Measurements from ENCODE around the gene SH3PXD2A. TPM values are rescaled to one million over a fixed set of nuclear protein-coding genes. Genes with fewer than 3 reads are reported as not detected.

The SH3PXD2A gene
- total RNA-seq, 1 donor from 2014 or later, result 35.2 TPM

DNA sequence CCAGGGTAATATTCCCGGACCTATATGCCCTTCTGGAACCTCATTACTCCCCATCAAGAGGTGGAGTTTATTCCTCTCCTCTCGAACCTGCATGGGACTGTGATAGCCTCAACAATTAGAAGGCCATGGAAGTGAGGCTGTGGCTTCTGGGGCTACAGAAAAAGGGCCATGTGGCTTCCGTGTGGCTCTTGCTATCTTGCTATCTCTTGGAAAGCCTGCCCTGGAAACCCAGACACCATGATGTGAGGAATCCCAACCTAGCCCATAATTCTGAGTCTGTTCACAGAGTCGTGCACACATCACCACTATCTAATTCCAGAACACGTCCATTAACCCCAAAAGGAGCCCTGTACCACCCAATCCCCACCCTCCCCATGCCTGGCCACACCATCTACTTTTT lies 20.8 kb upstream of the SH3PXD2A start:
- Histone ChIP-seq H3K9me3 (no peaks in the 10 kb centered on the region), H3K27ac (no peak overlapping the region), H3K27me3 (no peaks in the 10 kb centered on the region), H3K4me3 (no peak overlapping the region), H3K36me3 (peaks cover 43% of the 10 kb centered on the region), H3K4me1 (no peaks in the 10 kb centered on the region)
- intact Hi-C loops (cut with DNase I), result no loop called here
- no peak for DNase-seq
- no peak for ATAC-seq
- TF ChIP-seq, protein P1, sequence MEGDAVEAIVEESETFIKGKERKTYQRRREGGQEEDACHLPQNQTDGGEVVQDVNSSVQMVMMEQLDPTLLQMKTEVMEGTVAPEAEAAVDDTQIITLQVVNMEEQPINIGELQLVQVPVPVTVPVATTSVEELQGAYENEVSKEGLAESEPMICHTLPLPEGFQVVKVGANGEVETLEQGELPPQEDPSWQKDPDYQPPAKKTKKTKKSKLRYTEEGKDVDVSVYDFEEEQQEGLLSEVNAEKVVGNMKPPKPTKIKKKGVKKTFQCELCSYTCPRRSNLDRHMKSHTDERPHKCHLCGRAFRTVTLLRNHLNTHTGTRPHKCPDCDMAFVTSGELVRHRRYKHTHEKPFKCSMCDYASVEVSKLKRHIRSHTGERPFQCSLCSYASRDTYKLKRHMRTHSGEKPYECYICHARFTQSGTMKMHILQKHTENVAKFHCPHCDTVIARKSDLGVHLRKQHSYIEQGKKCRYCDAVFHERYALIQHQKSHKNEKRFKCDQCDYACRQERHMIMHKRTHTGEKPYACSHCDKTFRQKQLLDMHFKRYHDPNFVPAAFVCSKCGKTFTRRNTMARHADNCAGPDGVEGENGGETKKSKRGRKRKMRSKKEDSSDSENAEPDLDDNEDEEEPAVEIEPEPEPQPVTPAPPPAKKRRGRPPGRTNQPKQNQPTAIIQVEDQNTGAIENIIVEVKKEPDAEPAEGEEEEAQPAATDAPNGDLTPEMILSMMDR (IDR thresholded peaks at IDR 0.05), result no peak

DNA sequence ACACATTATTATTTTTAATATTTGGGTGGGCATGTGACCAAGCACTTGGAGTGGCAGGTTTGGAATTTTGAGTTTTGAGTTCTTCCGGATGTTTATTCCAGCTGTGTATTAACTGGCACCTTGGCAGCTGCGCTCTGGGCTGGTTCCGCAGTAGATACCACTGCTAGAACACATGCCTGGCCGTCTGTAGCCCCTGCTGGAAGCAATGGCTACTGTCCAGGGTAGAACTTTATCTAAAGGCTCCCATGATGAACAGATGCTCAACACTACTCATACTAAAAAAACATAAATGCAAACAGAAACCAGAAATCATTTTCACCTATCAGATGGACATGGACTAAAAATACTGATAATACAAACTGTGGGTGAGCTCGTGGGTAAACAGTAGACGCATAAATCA lies 19.4 kb upstream of the SH3PXD2A start:
- Histone ChIP-seq H3K27ac (no peak overlapping the region), H3K4me1 (no peaks in the 10 kb centered on the region), H3K27me3 (no peaks in the 10 kb centered on the region), H3K4me3 (no peak overlapping the region), H3K36me3 (peaks cover 29% of the 10 kb centered on the region), H3K9me3 (no peaks in the 10 kb centered on the region)
- intact Hi-C loops (cut with DNase I), result no loop called here
- DNase-seq (no peak), ATAC-seq (no peak)
- TF ChIP-seq, protein P1 (IDR thresholded peaks at IDR 0.05), result no peak

DNA sequence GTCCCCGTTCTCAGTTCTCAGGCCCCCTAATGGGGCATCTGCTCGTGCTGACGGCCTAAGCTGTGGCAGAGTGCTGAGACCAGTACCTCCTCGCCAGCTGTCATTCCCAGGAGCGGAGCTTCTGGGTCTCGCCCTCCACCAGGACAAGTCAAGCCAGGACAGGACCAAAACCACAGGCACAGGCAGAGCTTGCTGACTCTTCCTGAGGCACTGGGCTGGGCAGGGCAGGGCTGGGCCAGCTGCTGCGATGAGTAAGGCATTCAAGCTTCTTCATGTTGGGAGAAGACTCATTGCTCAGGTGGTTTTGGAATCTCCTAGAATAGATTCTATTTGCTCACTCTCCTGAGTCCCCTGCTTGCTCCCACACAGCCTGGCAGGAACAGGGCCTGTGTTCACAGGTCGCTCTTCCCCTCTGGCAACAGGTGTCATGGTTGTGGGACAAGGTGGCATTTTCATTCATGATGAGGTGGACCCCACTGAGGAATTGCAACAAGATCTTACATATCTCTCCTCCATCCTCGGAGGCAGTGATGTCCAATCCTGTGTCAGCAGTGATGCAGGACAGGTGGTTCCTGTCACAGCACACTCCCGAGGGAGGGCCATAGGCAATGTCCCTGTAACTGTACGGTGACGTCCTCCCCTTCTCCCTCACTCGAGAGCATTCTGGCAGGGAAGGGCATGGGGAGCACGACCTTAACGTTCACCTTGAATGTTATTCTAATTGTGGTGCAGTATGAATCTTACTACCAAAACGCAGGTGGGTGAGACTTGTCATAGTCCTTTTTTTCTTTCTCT lies 17.0 kb upstream of the SH3PXD2A start:
- intact Hi-C loops (cut with DNase I), result no loop called here
- Histone ChIP-seq H3K36me3 (peaks cover 6% of the 10 kb centered on the region), H3K27me3 (no peaks in the 10 kb centered on the region), H3K4me3 (no peak overlapping the region), H3K4me1 (no peaks in the 10 kb centered on the region), H3K27ac (no peak overlapping the region), H3K9me3 (no peaks in the 10 kb centered on the region)
- DNase-seq (no peak), ATAC-seq (no peak)
- TF ChIP-seq, protein P1 (IDR thresholded peaks at IDR 0.05), result no peak

DNA sequence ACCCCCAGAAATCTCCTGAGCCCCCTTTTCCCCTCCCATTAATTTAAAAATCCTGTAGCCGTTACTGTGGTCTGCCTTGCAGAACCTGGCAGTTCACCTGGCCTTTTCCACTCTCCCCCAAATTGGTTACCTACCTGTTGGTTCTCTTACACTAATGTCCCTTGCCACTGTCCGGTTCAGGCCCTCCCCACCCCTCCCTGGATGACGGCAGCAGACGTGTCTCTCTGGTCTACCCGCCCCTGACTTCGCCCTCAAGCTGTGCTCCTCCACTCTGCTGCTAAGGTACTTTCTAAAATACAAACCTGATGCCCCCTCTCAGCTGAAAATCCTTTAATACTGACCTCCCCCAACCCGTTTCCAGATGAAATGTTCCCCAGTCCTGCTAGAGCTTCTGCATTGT lies 15.6 kb upstream of the SH3PXD2A start:
- intact Hi-C loops (cut with DNase I), result no loop called here
- H3K9me3 ChIP-seq, result no peaks in the 10 kb centered on the region
- H3K4me3 ChIP-seq, result no peak overlapping the region
- DNase-seq (no peak), ATAC-seq (no peak)
- H3K27me3 ChIP-seq, result no peaks in the 10 kb centered on the region
- TF ChIP-seq, protein P1 (IDR thresholded peaks at IDR 0.05), result no peak
- no peak overlapping the region for H3K27ac ChIP-seq
- no peaks in the 10 kb centered on the region for H3K36me3 ChIP-seq
- no peaks in the 10 kb centered on the region for H3K4me1 ChIP-seq

DNA sequence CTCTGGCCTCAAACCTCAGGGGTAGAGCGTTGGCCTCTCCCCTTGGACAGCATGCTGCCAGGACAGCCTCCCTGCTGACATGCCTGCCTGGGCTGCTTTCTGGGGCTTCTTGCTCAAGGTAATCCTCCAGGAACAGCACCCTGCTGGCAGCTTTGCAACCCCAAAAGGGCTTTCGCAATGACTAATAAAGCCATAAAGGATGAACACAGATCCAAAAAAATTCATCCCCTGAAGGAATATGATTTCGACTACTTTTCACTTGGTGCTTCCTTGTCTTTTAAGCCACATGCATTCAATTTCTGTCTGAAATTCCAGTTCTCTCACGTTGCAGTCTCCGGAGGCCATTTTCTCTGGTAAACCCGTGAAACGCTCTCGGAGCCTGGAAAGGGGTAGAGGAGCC lies 15.1 kb upstream of the SH3PXD2A start:
- Histone ChIP-seq H3K27ac (no peak overlapping the region), H3K36me3 (no peaks in the 10 kb centered on the region), H3K27me3 (no peaks in the 10 kb centered on the region), H3K4me1 (no peaks in the 10 kb centered on the region), H3K4me3 (no peak overlapping the region), H3K9me3 (no peaks in the 10 kb centered on the region)
- intact Hi-C loops (cut with DNase I), result no loop called here
- DNase-seq (no peak), ATAC-seq (no peak)
- TF ChIP-seq, protein P1 (IDR thresholded peaks at IDR 0.05), result no peak
